ENCODE measurements around the gene ZNF609.

Gene ZNF609

GRCh38 chr15:64701482-64702184, 241.3 kb downstream of the ZNF609 start:
- DNase-seq: no peak

GRCh38 chr15:64702816-64703631, 242.6 kb downstream of the ZNF609 start:
- DNase-seq: peak; percentile 77

- DNase-seq: no peak
These were observed 243.2 kb downstream of the ZNF609 start for GRCh38 chr15:64703632-64703959.

- no peak for DNase-seq
These were observed 244.6 kb downstream of the ZNF609 start for GRCh38 chr15:64705006-64705405.

- DNase-seq: no peak
These were observed 245.9 kb downstream of the ZNF609 start for GRCh38 chr15:64706011-64706911.

GRCh38 chr15:64710676-64711428, 250.5 kb downstream of the ZNF609 start:
- DNase-seq: no peak

- DNase-seq: no peak
These were observed 252.0 kb downstream of the ZNF609 start for GRCh38 chr15:64712353-64712752.

GRCh38 chr15:64713592-64713991, 253.2 kb downstream of the ZNF609 start:
- no peak for DNase-seq

GRCh38 chr15:64716452-64716851, 256.1 kb downstream of the ZNF609 start:
- DNase-seq: no peak

GRCh38 chr15:64717130-64717529, 256.8 kb downstream of the ZNF609 start:
- no peak for DNase-seq

- DNase-seq: no peak
These were observed 257.5 kb downstream of the ZNF609 start for GRCh38 chr15:64717735-64718495.

- no peak for DNase-seq
These were observed 259.8 kb downstream of the ZNF609 start for GRCh38 chr15:64720188-64720587.

- no peak for DNase-seq
These were observed 269.8 kb downstream of the ZNF609 start for GRCh38 chr15:64730151-64730550.

- peak; percentile 45 for DNase-seq
These were observed 270.8 kb downstream of the ZNF609 start for GRCh38 chr15:64731012-64731804.

- no peak for DNase-seq
These were observed 271.4 kb downstream of the ZNF609 start for GRCh38 chr15:64731805-64732151.

- DNase-seq: no peak
These were observed 271.9 kb downstream of the ZNF609 start for GRCh38 chr15:64732156-64732860.

All from NCI-H1417 treated with DMSO at 0.1 percent for 48 hours (cell line).